Astrocyte of the spinal cord (primary cell): Measurements from ENCODE around the gene ASPG.
A peak's percentile ranks its signal among the peaks of the same experiment; 100 is the strongest.

ENCODE experiments used
- DNase-seq: peaks from one replicate; pipeline ENCODE4 v3.0.0; 2011; ENCODE audit warnings: low read depth, low spot score
- H3K4me3 ChIP-seq: 2 replicates; pipeline ENCODE4 v1.5.1; 2011; ENCODE audit warnings: low read depth, mild to moderate bottlenecking, low read length, moderate library complexity
- CTCF ChIP-seq: IDR thresholded peaks from 2 replicates; pipeline ENCODE4 v1.5.1; 2012; ENCODE audit warnings: low read depth, mild to moderate bottlenecking, low read length, inconsistent platforms
- in situ Hi-C: cut with HindIII; loops from 2 replicates; pipeline ENCODE4 v1.10.0; 2017; ENCODE audit warnings: low sequenced_read_pairs

Gene ASPG

GRCh38 chr14:104041430-104042104 lies 43.9 kb upstream of the ASPG start:
- no peak for TF ChIP-seq CTCF
- in situ Hi-C loops: no loop called here
- no peak overlapping the region for H3K4me3 ChIP-seq
- DNase-seq: no peak

GRCh38 chr14:104044016-104044415 lies 41.5 kb upstream of the ASPG start:
- no peak for DNase-seq
- in situ Hi-C loops: no loop called here
- TF ChIP-seq CTCF: no peak
- no peak overlapping the region for H3K4me3 ChIP-seq

GRCh38 chr14:104047761-104048160 lies 37.7 kb upstream of the ASPG start:
- no peak for DNase-seq
- H3K4me3 ChIP-seq: no peak overlapping the region
- in situ Hi-C loops: no loop called here
- TF ChIP-seq CTCF: no peak

- in situ Hi-C loops: no loop called here
- no peak overlapping the region for H3K4me3 ChIP-seq
- TF ChIP-seq CTCF: no peak
- DNase-seq: peak; percentile 17
Measured at GRCh38 chr14:104048758-104049507, 36.6 kb upstream of the ASPG start.

GRCh38 chr14:104049576-104050240 lies 35.8 kb upstream of the ASPG start:
- DNase-seq: no peak
- H3K4me3 ChIP-seq: no peak overlapping the region
- TF ChIP-seq CTCF: no peak
- in situ Hi-C loops: no loop called here

- no peak overlapping the region for H3K4me3 ChIP-seq
- no peak for TF ChIP-seq CTCF
- in situ Hi-C loops: no loop called here
- DNase-seq: no peak
Measured at GRCh38 chr14:104051092-104051813, 34.2 kb upstream of the ASPG start.
